Left colon (tissue), 2 donors: ENCODE measurements around the gene NOTUM. TPM values are rescaled to one million over a fixed set of nuclear protein-coding genes. Genes with fewer than 3 reads are reported as not detected.

Experiments
- ATAC-seq: fragments of 200-7000 bp; cut with Tn5 transposase; one replicate; pipeline ENCODE4 v1.9.1; 2020; ENCODE audit warnings: mild to moderate bottlenecking, moderate library complexity
- DNase-seq, 2 donors: peaks; one replicate each; pipeline ENCODE4 v3.0.0-alpha.2; 2020
- intact Hi-C, 2 donors: fragments of 100-400 bp; cut with DNase I in 1 of 2; cut with micrococcal nuclease in 1 of 2; formaldehyde crosslinking; loops; one replicate each; pipeline versions ENCODE4 v1.11.2 to v1.14.0; 2022; cut with DNase I, micrococcal nuclease
- total RNA-seq, 2 donors: library from RNA; stranded (reverse); fragmentation: NEBNext Ultra II Directional; extraction: Animal tissue kit (Norgen Biotek cat#: 25700); gene quantifications; one replicate each; pipeline ENCODE4 v1.2.1, GENCODE V29; 2021
- donor health status: DM: no; HTN: no; CAD: no.
- donor health status: DM: yes; HTN: yes; CAD: no.

NOTUM gene
- total RNA-seq, 2 donors from 2014 or later: not detected

DNA sequence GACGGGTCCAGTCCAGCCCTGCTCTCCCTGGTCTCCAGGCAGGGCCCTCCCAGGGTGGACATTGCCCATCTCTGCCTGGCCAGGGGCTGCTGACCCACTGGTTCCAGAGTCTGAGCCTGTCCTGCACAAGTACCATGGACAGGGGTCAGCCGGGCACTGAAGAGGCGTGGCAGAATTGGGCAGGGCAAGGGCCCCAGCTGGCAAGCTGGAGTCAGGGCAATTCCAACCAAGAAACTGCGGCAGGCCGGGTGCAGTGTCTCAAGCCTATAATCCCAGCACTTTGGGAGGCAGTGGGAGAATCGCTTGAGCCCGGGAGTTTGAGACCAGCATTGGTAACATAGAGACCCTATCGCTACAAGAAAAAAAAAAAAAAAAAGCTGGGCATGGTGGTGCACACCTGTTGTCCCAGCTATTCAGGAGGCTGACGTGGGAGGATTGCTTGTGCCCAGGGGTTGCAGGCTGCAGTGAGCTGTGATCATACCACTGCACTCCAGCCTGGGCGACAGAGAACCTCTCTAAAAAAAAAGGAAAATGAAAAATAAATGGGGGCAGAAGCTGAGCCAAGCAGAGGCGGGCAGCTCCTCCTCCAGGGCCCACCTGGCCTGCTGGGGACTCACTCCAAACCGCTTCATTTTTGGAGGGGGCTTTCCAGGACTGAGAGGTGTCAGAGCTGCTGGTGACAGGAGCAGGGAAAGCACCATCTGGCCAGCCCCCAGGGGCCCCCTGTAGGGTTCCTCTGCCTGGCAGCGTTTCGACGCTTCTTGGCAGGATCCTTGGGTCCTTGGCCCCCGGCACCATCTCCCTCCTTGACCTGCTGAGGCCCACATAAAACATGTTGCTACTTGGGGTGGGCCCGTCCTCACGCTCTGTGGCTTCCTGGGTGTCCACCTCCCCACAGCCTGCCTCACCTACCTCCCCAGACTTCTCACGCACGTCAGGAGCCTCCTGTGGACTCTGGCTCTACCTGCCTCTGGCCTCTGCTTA lies 30.6 kb downstream of the NOTUM start:
- intact Hi-C loops: no loop called here
- peak; percentile 48 to 56 for DNase-seq
- peak; percentile 13 for ATAC-seq

DNA sequence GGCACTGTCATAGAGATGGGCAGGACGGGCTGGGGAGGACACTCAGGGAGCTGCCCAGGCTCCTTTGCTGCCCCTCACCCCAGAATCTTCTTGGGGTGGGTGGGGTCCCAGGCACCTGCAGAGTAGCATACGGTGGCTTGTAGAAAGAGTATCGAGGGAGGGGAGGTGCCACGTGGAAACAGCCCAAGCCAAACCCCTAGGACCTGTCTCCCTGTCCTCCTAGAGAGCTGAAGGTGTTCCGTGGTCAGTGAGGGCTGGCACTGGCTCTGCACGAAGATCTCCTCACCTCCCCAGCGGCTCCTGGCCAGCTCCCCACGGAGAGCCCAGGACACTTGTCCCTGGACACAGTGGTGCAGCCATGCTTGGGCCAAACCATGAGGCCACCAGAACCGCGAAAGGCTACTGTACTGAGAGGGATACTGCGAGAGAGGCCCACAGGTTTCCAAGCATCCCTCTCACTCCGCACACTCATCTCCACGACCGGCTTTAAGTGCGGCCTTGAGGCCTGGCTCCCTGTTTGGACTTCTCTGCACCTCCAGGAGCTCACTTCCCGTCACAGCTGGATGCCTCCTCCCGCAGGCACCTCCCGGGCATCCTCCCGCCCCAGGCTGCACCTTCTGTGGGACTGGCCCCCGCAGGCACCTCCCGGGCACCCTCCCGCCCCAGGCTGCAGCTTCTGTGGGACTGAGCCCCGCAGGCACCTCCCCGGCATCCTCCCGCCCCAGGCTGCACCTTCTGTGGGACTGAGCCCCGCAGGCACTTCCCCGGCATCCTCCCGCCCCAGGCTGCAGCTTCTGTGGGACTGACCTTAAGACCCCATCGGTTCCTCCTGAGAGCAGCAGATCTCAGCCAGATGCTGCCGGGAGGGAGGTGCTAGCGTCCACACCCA lies 31.5 kb downstream of the NOTUM start:
- intact Hi-C loops: no loop called here
- DNase-seq (peak in 1 of 2 donors; percentile 24), ATAC-seq (no peak)

DNA sequence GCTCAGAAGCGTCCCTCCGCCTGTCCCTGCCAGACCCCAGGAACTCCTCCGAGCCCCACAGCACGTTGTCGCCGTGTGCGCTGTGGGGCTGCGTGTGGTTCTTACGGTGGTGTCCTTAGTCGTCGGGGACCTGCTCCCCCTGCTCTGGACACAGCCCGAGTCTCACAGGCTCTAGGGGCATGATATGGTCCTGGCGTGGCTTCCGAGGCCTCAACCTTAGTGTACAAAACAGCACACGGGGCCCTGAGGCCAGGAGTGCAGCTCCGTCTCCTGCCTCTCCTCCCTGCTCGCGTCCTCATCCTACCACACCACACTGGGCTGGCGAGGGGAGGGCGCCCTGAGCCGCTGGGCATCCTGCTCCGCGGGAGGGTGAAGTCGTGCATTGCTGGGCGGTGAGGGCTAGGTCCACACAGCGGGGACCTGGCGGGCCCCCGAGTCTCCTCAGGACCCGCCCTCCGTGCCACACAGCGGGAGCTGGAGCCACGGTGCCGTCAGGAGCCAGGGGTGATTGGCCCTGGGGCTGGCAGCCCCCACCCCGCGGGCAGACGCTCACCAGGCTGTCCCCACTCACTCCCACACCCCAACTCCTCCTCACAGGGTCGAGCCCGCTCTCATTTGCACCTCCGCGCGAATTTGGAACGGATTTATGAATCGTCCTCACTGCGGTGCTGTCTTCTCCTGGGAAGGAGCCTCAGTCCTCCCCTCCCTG lies 32.3 kb downstream of the NOTUM start:
- ATAC-seq: no peak
- DNase-seq: peak in 1 of 2 donors; percentile 29
- intact Hi-C loops: no loop called here

DNA sequence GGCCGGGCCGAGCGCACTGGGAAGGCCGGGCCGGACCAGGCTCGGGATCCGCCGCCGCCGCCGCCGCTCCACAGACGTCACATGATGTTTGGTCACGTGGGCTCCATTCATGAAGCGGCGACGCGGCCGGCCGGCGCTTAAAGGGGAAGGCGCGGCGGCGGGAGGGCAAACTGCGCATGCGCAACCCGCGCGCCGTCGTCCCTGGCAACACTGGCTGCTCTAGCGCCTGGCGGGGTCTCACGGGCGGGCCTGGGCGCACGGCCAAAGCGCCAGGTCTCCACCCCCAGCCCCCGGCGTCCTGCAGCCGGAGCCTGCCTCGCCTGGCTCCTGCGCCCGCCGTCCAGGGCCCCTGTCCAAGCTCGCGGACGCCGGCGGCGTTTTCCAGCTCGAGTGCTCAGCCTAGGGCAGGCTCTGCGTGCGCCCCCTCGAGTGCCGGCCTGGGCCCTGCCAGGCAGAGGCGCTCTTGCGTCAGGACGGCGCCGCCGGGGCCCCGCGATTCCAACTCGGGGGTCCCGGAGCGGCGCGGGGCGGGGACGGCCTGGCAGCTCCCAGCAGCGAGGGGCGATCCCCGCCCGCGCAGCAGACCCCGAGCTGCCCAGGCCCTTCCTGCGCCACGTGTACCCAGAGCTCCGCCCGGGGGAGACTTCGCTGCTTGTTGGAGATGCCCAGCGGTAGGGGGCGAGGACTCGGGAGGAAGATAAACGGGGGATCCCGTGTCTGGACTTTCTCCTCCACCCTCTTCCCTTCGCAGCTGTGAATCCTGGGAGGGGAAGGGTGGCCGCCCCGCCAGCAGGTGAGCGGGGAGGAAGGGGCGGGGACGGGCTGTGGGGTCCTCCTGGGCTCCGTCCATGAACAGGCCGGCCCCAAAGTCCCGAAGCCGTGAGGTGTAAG lies 33.1 kb downstream of the NOTUM start, which contains the start of gene MAFG:
Gene MAFG, minus strand, starts transcription at position 83 of the 891 bp plus-strand sequence. CDS start 4,550 bp downstream, outside the sequence.
- intact Hi-C loops: no loop called here
- ATAC-seq (peak; percentile 40), DNase-seq (peak; percentile 89 to 93)

DNA sequence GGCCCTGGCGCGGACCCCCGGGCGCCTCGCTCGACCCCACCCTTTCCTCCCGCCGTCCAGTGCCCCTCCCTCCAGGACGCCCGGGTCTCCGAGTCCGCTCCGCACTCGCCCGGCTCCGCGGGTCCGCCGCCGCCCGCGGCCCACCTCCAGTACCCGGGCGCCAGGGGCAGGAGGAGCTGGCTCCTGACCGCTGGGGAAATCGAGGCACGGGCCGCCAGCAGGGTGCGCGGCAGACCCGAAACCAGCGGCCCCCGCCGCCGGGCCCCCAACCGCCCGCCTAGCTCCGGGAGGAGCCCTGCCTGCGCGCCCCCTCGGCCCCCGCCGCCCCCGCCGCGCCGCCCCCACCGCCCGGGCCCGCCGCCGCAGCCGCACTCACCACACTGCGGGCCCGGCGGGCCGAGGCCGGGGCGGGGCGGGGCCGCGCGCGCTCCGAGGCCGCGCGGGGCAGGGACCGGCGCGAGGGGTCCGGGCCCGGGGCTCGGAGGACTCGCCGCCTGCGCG lies 33.8 kb downstream of the NOTUM start:
- intact Hi-C loops: no loop called here
- DNase-seq (peak in 1 of 2 donors; percentile 45), ATAC-seq (no peak)

DNA sequence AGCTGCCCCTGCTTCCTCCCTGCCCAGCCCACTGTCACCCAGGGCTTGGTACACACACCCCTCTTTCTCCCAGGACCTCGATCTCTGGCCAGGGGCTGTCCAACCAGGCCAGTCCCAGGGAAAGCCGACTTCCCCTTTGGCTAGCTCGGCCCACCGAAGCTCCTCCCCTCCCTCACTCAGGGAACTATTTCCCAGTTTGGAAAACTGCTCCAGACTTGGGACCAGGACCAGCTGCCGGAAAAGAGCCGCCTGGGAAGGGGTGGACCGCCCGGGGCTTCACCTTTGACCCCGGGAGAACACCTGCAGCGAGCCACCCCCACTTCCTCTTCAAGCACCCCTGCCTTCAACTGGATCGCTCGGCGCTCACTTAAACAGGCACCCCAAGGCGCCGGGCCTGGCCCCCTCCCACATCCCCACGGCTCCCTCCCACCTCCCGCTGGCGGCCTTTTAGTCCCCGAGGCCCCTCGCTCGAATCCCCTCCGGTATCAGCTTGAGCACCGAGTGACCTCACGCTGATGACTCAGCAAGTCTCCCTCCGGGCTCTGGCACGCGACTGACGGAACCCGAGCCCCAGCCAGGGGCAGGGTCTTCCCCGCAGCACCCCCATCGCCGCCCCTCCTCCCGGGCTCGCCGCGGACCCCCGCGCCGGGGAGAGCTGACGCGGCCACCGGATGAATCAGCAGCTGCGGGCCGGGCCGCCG lies 34.4 kb downstream of the NOTUM start:
- intact Hi-C loops: no loop called here
- DNase-seq: peak; percentile 86 to 96
- peak; percentile 72 for ATAC-seq

DNA sequence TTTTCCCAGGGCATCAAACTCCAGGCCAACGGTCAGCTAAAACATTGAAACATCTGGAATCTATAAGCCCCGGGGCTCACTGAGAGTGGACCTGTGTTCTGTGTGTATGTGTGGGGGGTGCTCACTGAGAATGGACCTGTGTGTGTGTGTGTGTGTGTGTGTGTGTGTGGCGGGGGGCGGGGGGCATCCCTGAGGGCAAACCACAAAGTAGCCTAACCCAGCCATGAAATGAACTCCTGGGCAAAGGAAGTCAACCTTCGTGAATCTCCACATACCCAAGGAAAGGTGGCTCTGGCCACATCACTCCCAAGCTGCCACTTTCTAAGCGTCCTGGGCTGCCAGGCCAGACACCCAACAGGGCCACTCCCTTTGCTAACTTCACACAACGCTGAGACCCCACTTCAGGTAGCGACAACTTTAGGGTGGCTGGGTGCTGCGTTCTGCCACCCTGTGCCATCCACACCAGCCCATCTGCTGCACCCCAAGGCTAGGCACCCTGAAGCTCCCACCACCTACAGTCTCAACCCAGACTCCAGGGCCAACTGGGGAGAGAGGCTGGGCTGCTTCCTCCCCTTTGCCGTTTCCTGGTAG lies 35.0 kb downstream of the NOTUM start:
- DNase-seq: no peak
- intact Hi-C loops: no loop called here
- peak; percentile 1 for ATAC-seq

DNA sequence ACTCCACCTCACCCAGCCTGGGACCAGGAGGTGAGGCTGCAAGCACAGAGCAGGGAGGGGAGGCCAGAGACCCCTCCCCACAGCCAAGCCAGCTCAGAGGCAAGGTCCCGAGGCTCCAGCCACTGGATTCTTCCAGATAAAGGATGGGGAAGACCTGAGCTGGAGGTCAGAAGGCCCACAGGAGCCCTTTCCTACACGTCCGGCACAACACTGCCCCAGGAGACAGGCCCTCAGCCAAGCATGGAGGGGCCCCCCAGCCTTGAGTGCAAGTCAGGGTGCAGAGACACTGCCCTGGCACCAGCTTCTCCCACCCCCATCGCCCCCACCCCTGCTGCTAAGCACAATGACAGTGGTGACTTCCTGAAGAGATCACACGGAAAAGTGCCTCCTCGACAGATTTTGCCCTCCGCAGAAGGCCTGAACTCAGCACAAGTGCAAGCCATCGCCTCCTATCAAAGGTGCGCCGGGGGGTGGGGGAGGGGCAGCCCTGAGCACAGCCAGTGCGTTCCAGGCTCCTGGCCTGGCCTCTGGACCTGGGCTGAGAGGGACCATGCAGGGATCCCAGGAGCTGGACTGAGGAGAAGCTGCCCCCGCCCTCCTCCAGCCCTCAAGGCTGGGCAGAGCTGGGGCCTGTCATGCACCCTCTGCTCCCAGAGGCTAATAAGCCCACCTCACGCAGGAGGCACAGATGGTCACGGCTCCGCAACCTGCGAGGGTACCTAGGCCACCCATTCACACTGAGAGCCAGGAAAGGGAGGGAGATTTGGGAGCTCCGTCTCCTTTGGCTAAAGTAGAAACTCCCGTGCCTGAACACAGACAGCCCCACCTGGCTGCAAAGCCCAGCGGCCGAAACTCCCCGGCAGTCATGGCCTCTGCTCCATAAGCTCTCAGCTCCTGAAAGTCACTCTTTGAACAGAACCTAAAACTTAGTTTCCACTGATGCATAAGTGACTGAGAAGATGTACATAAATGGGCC lies 36.1 kb downstream of the NOTUM start:
- intact Hi-C loops: no loop called here
- DNase-seq: no peak
- no peak for ATAC-seq

DNA sequence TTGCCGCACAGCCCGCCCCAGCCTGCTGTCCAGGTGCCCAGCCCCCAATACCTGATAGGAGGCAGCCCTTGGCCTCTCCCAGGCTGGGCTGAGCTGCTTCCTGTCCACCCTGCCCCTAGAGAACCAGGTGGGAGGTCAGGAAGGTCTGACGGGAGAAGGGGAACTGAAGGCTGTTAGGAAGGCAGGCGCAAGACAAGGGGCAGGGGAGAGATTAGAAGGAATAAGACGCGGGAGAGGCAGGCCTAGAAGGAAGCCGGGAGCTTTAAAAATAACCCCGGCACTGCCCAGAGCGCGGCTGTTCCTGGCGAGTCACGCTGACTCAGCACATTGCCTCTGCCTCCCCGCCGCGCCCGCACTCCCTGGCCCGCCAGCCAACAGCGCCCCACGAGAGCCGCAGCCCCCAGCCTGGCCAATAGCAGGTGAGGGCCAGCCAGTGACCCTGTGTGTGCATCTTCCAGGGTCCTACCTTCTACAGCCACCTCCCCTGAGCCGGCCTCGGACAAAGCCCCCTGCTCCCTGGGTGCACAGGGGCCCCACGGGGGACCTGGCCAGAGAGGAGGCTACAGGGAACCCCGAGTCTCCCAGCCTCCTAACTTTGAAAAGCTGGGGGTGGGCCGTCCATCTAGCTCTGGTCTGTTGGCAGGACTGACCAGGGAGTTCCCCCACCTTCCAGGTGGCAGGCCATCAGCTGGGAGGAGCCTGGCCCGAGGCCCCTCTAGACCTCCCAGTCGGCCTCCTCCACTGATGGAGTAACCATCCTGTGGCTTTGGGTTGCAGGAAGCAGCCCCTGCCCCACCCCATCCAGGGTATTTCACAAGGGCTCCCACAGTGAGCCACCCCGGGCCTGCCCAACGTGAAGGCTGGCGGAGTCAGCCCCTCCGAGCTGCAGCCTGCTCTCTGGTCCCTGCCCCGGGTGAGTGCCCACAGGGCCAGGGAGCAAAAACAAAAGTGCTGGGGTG lies 37.4 kb downstream of the NOTUM start:
- DNase-seq (peak; percentile 84 to 87), ATAC-seq (peak; percentile 46)
- intact Hi-C loops: no loop called here

DNA sequence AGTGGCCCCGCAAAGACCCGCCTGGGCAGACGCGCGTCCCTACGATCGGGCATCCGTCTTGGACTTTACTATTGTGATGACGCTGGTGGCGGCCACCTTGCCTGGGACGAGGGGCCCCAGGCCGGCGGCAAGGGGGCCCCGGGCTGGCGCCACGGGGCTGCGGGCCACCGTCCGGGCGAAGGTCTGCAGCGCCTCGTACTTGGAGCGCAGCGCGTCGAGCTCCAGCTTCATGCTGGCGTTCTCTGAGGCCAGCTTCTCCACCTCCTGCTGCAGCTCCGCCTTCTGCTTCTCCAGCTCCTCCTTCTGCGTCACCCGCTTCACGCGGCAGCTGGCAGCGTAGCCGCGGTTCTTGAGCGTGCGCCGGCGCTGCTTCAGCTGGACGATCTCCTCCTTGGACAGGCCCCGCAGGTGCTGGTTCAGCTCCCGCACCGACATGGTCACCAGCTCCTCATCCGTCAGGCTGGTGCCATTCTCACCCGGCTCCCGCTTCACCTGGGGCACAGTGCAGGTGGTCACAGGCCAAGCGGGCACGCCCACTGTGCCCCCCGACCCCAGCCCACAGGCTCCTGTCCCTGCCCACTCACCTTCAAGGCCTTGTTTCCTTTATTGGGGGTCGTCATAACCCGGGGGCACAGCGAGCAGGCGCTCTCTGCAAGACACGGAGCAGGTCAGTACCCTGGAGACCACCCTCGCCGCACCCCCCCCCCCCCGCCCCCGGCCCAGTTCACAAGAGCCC lies 38.3 kb downstream of the NOTUM start:
- ATAC-seq (no peak), DNase-seq (no peak)
- intact Hi-C loops: no loop called here

DNA sequence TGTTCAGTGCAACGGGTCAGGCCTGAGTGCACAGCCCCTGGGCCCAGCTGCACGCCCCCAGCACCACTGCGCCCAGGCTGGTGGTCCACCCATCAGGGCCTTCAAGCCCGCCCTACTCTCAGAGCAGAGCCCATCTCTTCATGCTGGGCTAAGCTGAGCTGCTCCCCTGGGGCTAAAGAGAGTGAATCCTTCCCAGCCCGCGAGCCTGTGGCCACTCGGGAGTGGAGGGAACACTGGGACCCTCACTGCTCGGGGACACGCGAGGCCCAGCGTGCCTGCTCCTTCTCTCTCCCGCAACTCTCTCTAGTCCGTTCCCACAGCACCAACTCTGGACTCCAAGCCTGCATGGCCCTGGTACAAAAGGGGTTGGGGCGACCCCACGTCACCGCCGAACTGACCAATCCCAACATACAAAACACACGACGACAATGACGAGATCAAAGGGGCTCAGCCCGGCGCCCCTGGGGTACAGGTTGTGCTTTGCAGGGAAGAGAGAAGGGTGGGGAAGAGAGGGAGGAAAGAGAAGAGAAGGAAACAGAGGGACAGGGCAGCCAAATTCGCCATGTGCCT lies 38.9 kb downstream of the NOTUM start:
- intact Hi-C loops: no loop called here
- DNase-seq (no peak), ATAC-seq (no peak)

DNA sequence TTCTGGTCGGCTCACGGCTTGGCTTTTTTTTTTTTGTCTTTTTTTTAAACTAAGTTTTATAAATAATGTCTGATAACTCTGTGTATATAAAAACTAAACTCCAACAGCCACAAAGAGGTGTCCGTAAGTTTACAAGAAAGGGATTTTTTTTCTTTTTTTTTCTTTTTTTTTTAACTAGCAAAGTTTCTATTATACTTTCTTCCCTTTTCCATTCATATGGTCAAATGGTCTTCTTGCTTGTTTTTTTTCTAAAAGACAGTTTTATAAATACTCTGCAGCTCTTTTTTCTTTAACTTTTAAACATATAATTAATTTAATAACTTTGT lies 39.5 kb downstream of the NOTUM start:
- intact Hi-C loops: no loop called here
- no peak for ATAC-seq
- DNase-seq: no peak

DNA sequence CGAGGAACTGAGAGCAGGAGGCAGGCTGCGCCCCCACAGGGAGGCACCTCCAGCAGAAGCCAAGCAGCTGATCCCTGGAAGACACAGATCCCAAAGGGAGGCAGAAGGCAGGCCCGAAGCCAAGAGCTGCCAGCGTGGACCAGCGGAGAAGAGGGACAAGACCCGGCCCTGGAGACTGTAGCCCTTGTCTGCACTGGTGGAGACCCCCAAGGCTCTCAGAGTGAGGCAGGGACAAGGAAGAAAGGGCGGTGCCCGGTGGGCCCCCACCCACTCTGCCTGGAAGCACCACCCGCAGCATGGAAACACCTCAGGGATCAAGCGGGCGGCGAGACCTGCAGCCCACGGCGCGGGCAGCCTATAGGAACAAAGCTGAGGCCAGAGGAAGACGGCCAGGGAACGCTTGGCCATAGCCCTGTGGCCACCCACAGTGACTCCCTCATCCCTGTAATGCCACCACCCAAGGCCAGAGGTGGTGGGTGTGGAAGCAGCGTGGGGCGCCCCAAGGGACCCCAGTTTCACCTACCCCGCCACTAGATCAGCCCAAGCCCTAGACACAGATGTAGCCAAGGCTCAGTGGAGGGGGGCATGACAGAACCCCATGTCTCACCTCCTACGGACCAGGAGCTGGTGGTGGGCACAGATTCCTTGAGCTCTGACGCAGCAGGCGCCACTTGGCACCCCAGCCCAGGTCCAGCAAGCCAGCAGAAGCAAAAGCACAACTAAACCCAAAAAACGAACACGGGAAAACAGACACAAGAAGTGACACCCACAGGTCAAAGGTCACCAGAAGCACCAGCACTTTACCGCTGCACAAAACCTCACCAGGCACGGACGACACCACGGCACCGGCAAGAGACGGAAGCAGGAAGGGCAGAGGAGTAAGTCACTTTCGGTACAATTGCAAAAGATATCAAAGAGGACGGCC lies 40.1 kb downstream of the NOTUM start:
- intact Hi-C loops: no loop called here
- ATAC-seq: no peak
- no peak for DNase-seq
